ENCODE results near the gene SYT14.
"Not testable (repeated sequence)": the region's sequence is repeated elsewhere in the genome, so short reads cannot be mapped to it uniquely, and the experiment has no call there.

The SYT14 gene

GRCh38 chr1:210027994-210028393 is 90.0 kb downstream of the SYT14 start:
- DNase-seq (ENCODE audit: low spot score), result no peak

- DNase-seq (ENCODE audit: low spot score), result no peak
Measured at GRCh38 chr1:210031473-210031872, 93.5 kb downstream of the SYT14 start.

- no peak for DNase-seq (ENCODE audit: low spot score)
Measured at GRCh38 chr1:210043058-210043457, 105.0 kb downstream of the SYT14 start.

GRCh38 chr1:210049616-210050015 is 111.6 kb downstream of the SYT14 start:
- DNase-seq (ENCODE audit: low spot score), result no peak

- not testable (repeated sequence) for DNase-seq (ENCODE audit: low spot score)
Measured at GRCh38 chr1:210050491-210050890, 112.5 kb downstream of the SYT14 start.

GRCh38 chr1:210053126-210053525 is 115.1 kb downstream of the SYT14 start:
- DNase-seq (ENCODE audit: low spot score), result no peak

GRCh38 chr1:210057593-210057992 is 119.6 kb downstream of the SYT14 start:
- DNase-seq (ENCODE audit: low spot score), result no peak

GRCh38 chr1:210061992-210062391 is 124.0 kb downstream of the SYT14 start:
- DNase-seq (ENCODE audit: low spot score), result no peak

- DNase-seq (ENCODE audit: low spot score), result no peak
Measured at GRCh38 chr1:210070531-210070930, 132.5 kb downstream of the SYT14 start.

- DNase-seq (ENCODE audit: low spot score), result no peak
Measured at GRCh38 chr1:210072129-210072528, 134.1 kb downstream of the SYT14 start.

- no peak for DNase-seq (ENCODE audit: low spot score)
Measured at GRCh38 chr1:210072896-210073504, 135.0 kb downstream of the SYT14 start.

GRCh38 chr1:210074904-210075303 is 136.9 kb downstream of the SYT14 start:
- no peak for DNase-seq (ENCODE audit: low spot score)

- no peak for DNase-seq (ENCODE audit: low spot score)
Measured at GRCh38 chr1:210076620-210077019, 138.6 kb downstream of the SYT14 start.

GRCh38 chr1:210081494-210081893 is 143.5 kb downstream of the SYT14 start:
- DNase-seq (ENCODE audit: low spot score), result no peak

GRCh38 chr1:210085359-210085758 is 147.3 kb downstream of the SYT14 start:
- DNase-seq (ENCODE audit: low spot score), result no peak

- no peak for DNase-seq (ENCODE audit: low spot score)
Measured at GRCh38 chr1:210087058-210087457, 149.0 kb downstream of the SYT14 start.

- no peak for DNase-seq (ENCODE audit: low spot score)
Measured at GRCh38 chr1:210089855-210090254, 151.8 kb downstream of the SYT14 start.

GRCh38 chr1:210092366-210092765 is 154.3 kb downstream of the SYT14 start:
- no peak for DNase-seq (ENCODE audit: low spot score)

GRCh38 chr1:210093461-210093860 is 155.4 kb downstream of the SYT14 start:
- DNase-seq (ENCODE audit: low spot score), result no peak

- no peak for DNase-seq (ENCODE audit: low spot score)
Measured at GRCh38 chr1:210098356-210098755, 160.3 kb downstream of the SYT14 start.

- no peak for DNase-seq (ENCODE audit: low spot score)
Measured at GRCh38 chr1:210099921-210100320, 161.9 kb downstream of the SYT14 start.

- DNase-seq (ENCODE audit: low spot score), result no peak
Measured at GRCh38 chr1:210104103-210104502, 166.1 kb downstream of the SYT14 start.

GRCh38 chr1:210112906-210113305 is 174.9 kb downstream of the SYT14 start:
- DNase-seq (ENCODE audit: low spot score), result not testable (repeated sequence)

GRCh38 chr1:210117198-210117597 is 179.2 kb downstream of the SYT14 start:
- DNase-seq (ENCODE audit: low spot score), result no peak

Measured in CD4-positive, alpha-beta T cell treated with Interleukin-2 at 100 ng/mL for 4 hours (primary cell).